RWPE1 (cell line): ENCODE data around the gene EXOC2.
A peak's percentile ranks its signal among the peaks of the same experiment; 100 is the strongest.

Experiments used
- CTCF ChIA-PET: fragments of 350-600 bp; sonication (Branson Sonifier 250); formaldehyde crosslinking; extraction: SDS; loops from one replicate; lab custom pipeline; 2021; lab: Yijun Ruan, JAX
- POLR2A ChIA-PET: fragments of 400-600 bp; formaldehyde crosslinking; extraction: SDS; loops from one replicate; lab custom pipeline; 2020; ENCODE audit warnings: antibody characterized with exemption; ENCODE audit not compliant: low non-redundant PET; lab: Yijun Ruan, JAX
- DNase-seq: peaks from one replicate; pipeline ENCODE4 v3.0.0; 2012; ENCODE audit warnings: low spot score
- H3K27ac ChIP-seq: fragments of 450-650 bp; 2 replicates; pipeline ENCODE4 v1.5.1; 2017
- CTCF ChIP-seq: fragments of 450-650 bp; conservative IDR thresholded peaks from 2 replicates; pipeline ENCODE4 v1.5.1; 2017; ENCODE audit warnings: low read depth, mild to moderate bottlenecking

EXOC2 gene

GRCh38 chr6:558959-559358, 134.0 kb downstream of the EXOC2 start:
- no peak overlapping the region for H3K27ac ChIP-seq
- ChIA-PET CTCF (interaction anchor here (0.6 kb wide), 2 partner anchors 357 to 956 kb away, joined by 3 to 4 read pairs; no protein-coding TSS in a partner anchor), POLR2A (no interaction called here)
- DNase-seq, result no peak
- TF ChIP-seq CTCF, result no peak

- POLR2A ChIA-PET, result no interaction called here
- CTCF ChIA-PET, result interaction anchor here (0.6 to 0.8 kb wide), 3 partner anchors 169 to 1802 kb away, joined by 3 to 5 read pairs (median 4); no protein-coding TSS in a partner anchor
- H3K27ac ChIP-seq, result no peak overlapping the region
- no peak for DNase-seq
- TF ChIP-seq CTCF, result no peak
Observed at GRCh38 chr6:558089-558488, 134.8 kb downstream of the EXOC2 start.

- no peak for TF ChIP-seq CTCF
- ChIA-PET CTCF (no interaction called here), POLR2A (no interaction called here)
- H3K27ac ChIP-seq, result no peak overlapping the region
- no peak for DNase-seq
Observed at GRCh38 chr6:551829-552350, 141.0 kb downstream of the EXOC2 start.

GRCh38 chr6:551405-551804, 141.5 kb downstream of the EXOC2 start:
- peak; percentile 73 for DNase-seq
- no peak overlapping the region for H3K27ac ChIP-seq
- CTCF ChIA-PET, result no interaction called here
- POLR2A ChIA-PET, result no interaction called here
- no peak for TF ChIP-seq CTCF

- ChIA-PET CTCF (interaction anchor here (0.5 to 0.6 kb wide), 2 partner anchors 223 to 437 kb away, joined by 3 to 4 read pairs; no protein-coding TSS in a partner anchor), POLR2A (no interaction called here)
- TF ChIP-seq CTCF, result no peak
- no peak for DNase-seq
- no peak overlapping the region for H3K27ac ChIP-seq
Observed at GRCh38 chr6:549906-550305, 143.0 kb downstream of the EXOC2 start.

GRCh38 chr6:548517-548916, 144.4 kb downstream of the EXOC2 start:
- TF ChIP-seq CTCF, result no peak
- POLR2A ChIA-PET, result no interaction called here
- CTCF ChIA-PET, result no interaction called here
- H3K27ac ChIP-seq, result no peak overlapping the region
- no peak for DNase-seq
